ENCODE measurements around the gene TMEM218. TPM values are rescaled to one million over a fixed set of nuclear protein-coding genes. Genes with fewer than 3 reads are reported as not detected.

The TMEM218 gene
- total RNA-seq, 2 experiments from 2014 or later: 14.9 to 17.4 TPM

- ChIA-PET CTCF (no interaction called here), POLR2A (no interaction called here)
- Mint-ChIP-seq H3K27me3 (ENCODE audit: low read depth) (no peaks in the 10 kb centered on the region), H3K27ac (no peak overlapping the region), H3K9me3 (ENCODE audit: insufficient read depth) (no peaks in the 10 kb centered on the region), H3K4me3 (no peak overlapping the region), H3K4me1 (ENCODE audit: low read depth) (no peaks in the 10 kb centered on the region), H3K36me3 (ENCODE audit: low read depth) (no peaks in the 10 kb centered on the region)
- no peak for ATAC-seq
- DNase-seq: no peak
Measured at GRCh38 chr11:125079878-125080530, 31.4 kb downstream of the TMEM218 start.

GRCh38 chr11:125079151-125079877, 32.1 kb downstream of the TMEM218 start:
- no peak for ATAC-seq
- CTCF ChIA-PET: interaction anchor here (1.9 kb wide), 1 partner anchor 12 kb away, joined by 7 read pairs; no protein-coding TSS in a partner anchor

GRCh38 chr11:125078516-125079140, 32.8 kb downstream of the TMEM218 start:
- ATAC-seq: no peak
- POLR2A ChIA-PET: no interaction called here
- no peaks in the 10 kb centered on the region for H3K36me3 Mint-ChIP-seq (ENCODE audit: low read depth)

More at GRCh38 chr11:125079151-125079877, 32.1 kb downstream of the TMEM218 start:
- Mint-ChIP-seq H3K9me3 (ENCODE audit: insufficient read depth) (no peaks in the 10 kb centered on the region), H3K36me3 (ENCODE audit: low read depth) (no peaks in the 10 kb centered on the region), H3K4me3 (no peak overlapping the region), H3K27me3 (ENCODE audit: low read depth) (no peaks in the 10 kb centered on the region), H3K27ac (no peak overlapping the region), H3K4me1 (ENCODE audit: low read depth) (no peaks in the 10 kb centered on the region)
- POLR2A ChIA-PET: no interaction called here
- no peak for DNase-seq

GRCh38 chr11:125078016-125078415, 33.4 kb downstream of the TMEM218 start:
- POLR2A ChIA-PET: no interaction called here
- Mint-ChIP-seq H3K9me3 (ENCODE audit: insufficient read depth) (no peaks in the 10 kb centered on the region), H3K36me3 (ENCODE audit: low read depth) (no peaks in the 10 kb centered on the region), H3K27ac (no peak overlapping the region), H3K4me1 (ENCODE audit: low read depth) (no peaks in the 10 kb centered on the region), H3K4me3 (no peak overlapping the region), H3K27me3 (ENCODE audit: low read depth) (no peaks in the 10 kb centered on the region)
- DNase-seq: no peak
- CTCF ChIA-PET: interaction anchor here (1.0 to 1.9 kb wide), 3 partner anchors 13 to 17 kb away, joined by 4 to 7 read pairs (median 5); partner anchors contain the start of gene SLC37A2
- ATAC-seq: no peak

More at GRCh38 chr11:125078516-125079140, 32.8 kb downstream of the TMEM218 start:
- no peak for DNase-seq
- no peak overlapping the region for H3K27ac Mint-ChIP-seq
- no peaks in the 10 kb centered on the region for H3K9me3 Mint-ChIP-seq (ENCODE audit: insufficient read depth)
- H3K4me1 Mint-ChIP-seq (ENCODE audit: low read depth): no peaks in the 10 kb centered on the region
- H3K4me3 Mint-ChIP-seq: no peak overlapping the region
- CTCF ChIA-PET: interaction anchor here (1.0 to 1.9 kb wide), 3 partner anchors 13 to 17 kb away, joined by 4 to 7 read pairs (median 5); partner anchors contain the start of gene SLC37A2
- H3K27me3 Mint-ChIP-seq (ENCODE audit: low read depth): no peaks in the 10 kb centered on the region

DNA sequence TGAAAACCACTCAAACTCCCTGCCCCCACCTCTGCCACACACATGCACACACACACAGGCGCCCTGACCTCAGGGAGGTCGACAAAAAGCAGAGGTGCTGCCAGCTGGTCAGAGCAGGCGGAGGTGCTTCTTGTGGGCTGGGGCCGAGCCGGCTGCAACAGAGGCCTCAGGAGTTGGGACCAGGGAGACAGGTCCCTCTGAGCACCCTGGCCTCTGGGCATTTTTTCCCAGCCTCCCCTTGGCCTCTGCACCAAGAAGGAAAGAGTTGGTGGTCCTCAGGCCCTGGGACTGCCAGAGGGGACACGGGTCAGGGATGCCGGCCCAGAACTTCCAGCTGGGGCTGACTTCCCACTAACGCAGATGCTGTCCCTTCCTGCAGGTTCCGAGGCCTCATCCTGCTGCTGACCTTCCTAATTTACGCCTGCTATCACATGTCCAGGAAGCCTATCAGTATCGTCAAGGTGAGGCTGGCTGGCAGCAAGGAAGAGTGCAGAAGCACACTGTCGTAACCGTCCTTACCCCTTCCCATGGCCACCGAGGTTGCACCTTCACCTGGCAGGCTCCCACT, 35.0 kb downstream of the TMEM218 start:
- Mint-ChIP-seq H3K27ac (no peak overlapping the region), H3K4me1 (ENCODE audit: low read depth) (peaks cover 1% of the 10 kb centered on the region), H3K36me3 (ENCODE audit: low read depth) (no peaks in the 10 kb centered on the region), H3K27me3 (ENCODE audit: low read depth) (no peaks in the 10 kb centered on the region), H3K4me3 (no peak overlapping the region), H3K9me3 (ENCODE audit: insufficient read depth) (no peaks in the 10 kb centered on the region)
- POLR2A ChIA-PET: interaction anchor here (0.7 kb wide), 1 partner anchor 267 kb away, joined by 3 read pairs; no protein-coding TSS in a partner anchor
- DNase-seq (no peak), ATAC-seq (no peak)
- CTCF ChIA-PET: interaction anchor here (1.0 kb wide), 1 partner anchor 15 kb away, joined by 3 read pairs; no protein-coding TSS in a partner anchor

GRCh38 chr11:125075900-125076317, 35.5 kb downstream of the TMEM218 start:
- ChIA-PET POLR2A (no interaction called here), CTCF (interaction anchor here (1.0 kb wide), 1 partner anchor 15 kb away, joined by 3 read pairs; no protein-coding TSS in a partner anchor)
- Mint-ChIP-seq H3K4me3 (no peak overlapping the region), H3K9me3 (ENCODE audit: insufficient read depth) (no peaks in the 10 kb centered on the region), H3K27me3 (ENCODE audit: low read depth) (no peaks in the 10 kb centered on the region), H3K36me3 (ENCODE audit: low read depth) (no peaks in the 10 kb centered on the region), H3K4me1 (ENCODE audit: low read depth) (peaks cover 7% of the 10 kb centered on the region), H3K27ac (no peak overlapping the region)
- DNase-seq: no peak
- no peak for ATAC-seq

- ATAC-seq (no peak), DNase-seq (no peak)
- no peaks in the 10 kb centered on the region for H3K9me3 Mint-ChIP-seq (ENCODE audit: insufficient read depth)
- ChIA-PET CTCF (no interaction called here), POLR2A (no interaction called here)
- H3K36me3 Mint-ChIP-seq (ENCODE audit: low read depth): no peaks in the 10 kb centered on the region
- H3K4me1 Mint-ChIP-seq (ENCODE audit: low read depth): peaks cover 13% of the 10 kb centered on the region
- H3K27ac Mint-ChIP-seq: no peak overlapping the region
- H3K27me3 Mint-ChIP-seq (ENCODE audit: low read depth): no peaks in the 10 kb centered on the region
- H3K4me3 Mint-ChIP-seq: no peak overlapping the region
Measured at GRCh38 chr11:125075242-125075625, 36.2 kb downstream of the TMEM218 start.

DNA sequence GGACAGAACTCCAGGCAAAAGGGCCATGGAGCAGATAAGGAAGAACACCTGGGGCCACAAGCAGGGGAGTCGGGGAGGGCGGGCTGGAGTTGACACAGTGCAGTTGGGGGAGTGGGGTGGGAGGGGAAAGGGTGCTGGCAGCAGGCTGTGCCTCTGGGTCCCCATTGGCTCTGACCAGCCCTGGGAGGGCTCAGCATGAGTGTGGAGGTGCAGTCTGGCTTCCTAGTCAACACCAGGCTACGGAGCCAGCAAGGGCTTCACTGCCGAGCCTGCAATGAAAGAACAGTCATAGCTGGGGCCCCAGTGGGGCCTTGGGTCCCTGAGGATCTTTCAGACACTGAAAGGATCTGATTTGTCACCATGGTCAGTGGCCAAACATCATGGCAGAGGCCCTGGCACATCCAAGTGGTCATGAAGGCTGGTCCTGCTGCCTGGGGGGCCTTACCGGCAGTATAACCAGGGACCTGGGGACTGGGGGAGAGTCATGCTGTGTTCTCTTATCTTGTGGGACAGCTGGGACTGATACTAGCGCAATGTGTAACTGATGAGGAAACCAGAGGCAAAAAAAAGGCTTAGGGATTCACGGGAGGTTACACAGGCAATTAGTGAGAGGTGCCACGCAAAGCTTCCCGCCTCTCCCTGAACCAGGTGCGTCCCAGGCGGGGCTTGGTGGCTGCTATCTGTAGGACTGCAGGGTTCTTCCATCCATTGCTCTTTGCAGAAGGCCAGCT, 36.8 kb downstream of the TMEM218 start:
- H3K4me3 Mint-ChIP-seq: no peak overlapping the region
- ChIA-PET POLR2A (no interaction called here), CTCF (no interaction called here)
- ATAC-seq (no peak), DNase-seq (no peak)
- H3K36me3 Mint-ChIP-seq (ENCODE audit: low read depth): no peaks in the 10 kb centered on the region
- no peak overlapping the region for H3K27ac Mint-ChIP-seq
- H3K9me3 Mint-ChIP-seq (ENCODE audit: insufficient read depth): no peaks in the 10 kb centered on the region
- H3K27me3 Mint-ChIP-seq (ENCODE audit: low read depth): no peaks in the 10 kb centered on the region
- H3K4me1 Mint-ChIP-seq (ENCODE audit: low read depth): peaks cover 19% of the 10 kb centered on the region

DNA sequence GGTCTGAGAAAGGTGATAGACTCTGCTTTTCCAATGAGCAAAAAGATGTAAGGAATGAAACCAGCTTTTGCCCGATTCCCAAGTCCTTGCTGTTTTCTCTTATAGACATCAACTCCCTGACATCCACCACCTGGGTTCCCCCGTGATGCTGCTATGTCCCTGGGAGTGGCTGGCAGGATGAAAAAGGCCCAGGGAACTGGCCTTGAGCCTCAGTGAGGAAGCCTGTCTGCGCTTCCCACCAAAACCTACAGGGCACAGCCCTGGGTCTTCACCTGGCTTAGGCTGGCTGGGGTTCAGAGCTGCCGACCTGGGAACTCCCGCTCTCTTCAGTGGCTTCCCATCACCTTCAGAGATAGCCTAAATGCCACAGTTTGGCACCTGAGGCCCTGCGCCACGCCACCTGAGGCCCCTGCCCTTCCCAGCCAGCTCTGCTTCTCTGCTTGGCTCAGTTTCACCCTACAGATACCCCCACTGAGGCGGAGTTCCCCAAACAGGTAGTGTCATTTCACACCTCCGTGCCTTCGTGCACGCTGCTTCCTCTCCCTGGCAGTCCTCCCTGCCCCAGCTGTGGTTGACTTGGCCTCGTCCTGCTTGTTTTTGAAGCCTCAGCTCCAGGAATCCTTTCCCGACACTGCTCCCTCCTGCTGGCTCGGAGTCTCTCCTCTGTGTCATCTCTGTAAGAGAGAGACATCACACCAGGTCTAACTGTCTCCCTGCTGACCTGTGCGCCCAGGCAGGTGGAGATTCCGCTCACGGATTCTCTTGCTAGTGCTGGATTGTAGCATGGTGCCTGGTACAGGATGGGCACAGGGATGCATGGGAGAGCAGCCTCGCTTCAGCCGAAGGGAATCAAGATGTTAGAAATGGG, 37.6 kb downstream of the TMEM218 start:
- ChIA-PET POLR2A (no interaction called here), CTCF (no interaction called here)
- no peak overlapping the region for H3K27ac Mint-ChIP-seq
- peaks cover 24% of the 10 kb centered on the region for H3K4me1 Mint-ChIP-seq (ENCODE audit: low read depth)
- no peaks in the 10 kb centered on the region for H3K36me3 Mint-ChIP-seq (ENCODE audit: low read depth)
- DNase-seq (no peak), ATAC-seq (no peak)
- no peaks in the 10 kb centered on the region for H3K27me3 Mint-ChIP-seq (ENCODE audit: low read depth)
- H3K9me3 Mint-ChIP-seq (ENCODE audit: insufficient read depth): no peaks in the 10 kb centered on the region
- no peak overlapping the region for H3K4me3 Mint-ChIP-seq

- Mint-ChIP-seq H3K4me3 (no peak overlapping the region), H3K4me1 (ENCODE audit: low read depth) (peaks cover 24% of the 10 kb centered on the region), H3K27me3 (ENCODE audit: low read depth) (no peaks in the 10 kb centered on the region), H3K36me3 (ENCODE audit: low read depth) (no peaks in the 10 kb centered on the region), H3K9me3 (ENCODE audit: insufficient read depth) (no peaks in the 10 kb centered on the region), H3K27ac (no peak overlapping the region)
- DNase-seq (no peak), ATAC-seq (no peak)
- CTCF ChIA-PET: no interaction called here
- POLR2A ChIA-PET: no interaction called here
Measured at GRCh38 chr11:125072961-125073590, 38.4 kb downstream of the TMEM218 start.
